ENCODE data around the gene NEK2. TPM values are rescaled to one million over a fixed set of nuclear protein-coding genes. Genes with fewer than 3 reads are reported as not detected.

The NEK2 gene
- total RNA-seq, 1 donor from 2014 or later, result not detected

DNA sequence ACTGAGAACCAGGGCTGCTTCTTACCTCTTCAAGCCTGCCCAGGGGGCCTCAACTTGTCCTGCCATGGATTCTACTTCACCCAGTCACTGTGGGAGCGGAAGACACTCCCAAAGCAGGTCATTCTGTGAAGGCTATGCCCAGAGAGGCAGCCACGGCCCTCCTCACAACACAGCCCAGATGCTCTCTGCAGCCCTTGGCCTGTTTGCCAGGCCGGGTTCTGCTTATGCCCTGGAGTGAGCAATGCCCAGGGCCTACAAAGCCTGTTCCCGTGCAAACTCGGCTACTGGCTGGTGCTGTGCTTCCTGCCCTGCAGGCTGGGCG lies 62.7 kb downstream of the NEK2 start:
- no peak for DNase-seq (ENCODE audit: low spot score)

Other genes with a start within 250 kb of the NEK2 start
- gene RD3, start 183.5 kb downstream of the NEK2 start, total RNA-seq, result 0.19 TPM
- gene SLC30A1, start 96.5 kb downstream of the NEK2 start, total RNA-seq, result 33.6 TPM
- gene LPGAT1, start 155.1 kb upstream of the NEK2 start, total RNA-seq, result 61.8 TPM